GM19463 (cell line): ENCODE results near the gene CEACAM19.
"Not testable (repeated sequence)": the region's sequence is repeated elsewhere in the genome, so short reads cannot be mapped to it uniquely, and the experiment has no call there.

Experiments
- ATAC-seq: cut with Tn5 transposase; IDR thresholded peaks from one replicate; pipeline ENCODE4 v1.9.1; 2021; ENCODE audit warnings: mild to moderate bottlenecking, moderate library complexity; ENCODE audit not compliant: unreplicated experiment

Gene CEACAM19

GRCh38 chr19:44720396-44720795 lies 49.1 kb downstream of the CEACAM19 start:
- ATAC-seq, result not testable (repeated sequence)

- ATAC-seq, result no peak
These were observed 49.7 kb downstream of the CEACAM19 start for GRCh38 chr19:44720945-44721344.

DNA sequence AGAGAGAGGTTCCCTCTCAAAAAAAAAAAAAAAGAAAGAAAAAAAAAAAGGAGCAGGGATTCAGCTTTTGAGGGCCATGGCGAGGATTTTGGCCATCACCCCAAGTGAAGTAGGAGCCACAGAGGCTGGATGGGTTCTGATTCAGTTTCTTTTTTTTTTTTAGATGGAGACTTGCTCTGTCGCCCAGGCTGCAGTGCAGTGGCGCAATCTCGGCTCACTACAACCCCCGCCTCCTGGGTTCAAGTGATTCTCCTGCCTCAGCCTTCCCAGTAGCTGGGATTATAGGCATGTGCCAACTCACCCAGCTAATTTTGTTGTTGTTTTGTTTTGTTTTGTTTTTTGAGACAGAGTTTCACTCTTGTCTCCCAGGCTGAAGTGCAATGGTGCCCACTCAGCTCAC lies 50.1 kb downstream of the CEACAM19 start:
- ATAC-seq, result not testable (repeated sequence)

- peak; percentile 30 for ATAC-seq
These were observed 51.1 kb downstream of the CEACAM19 start for GRCh38 chr19:44722131-44723121.

DNA sequence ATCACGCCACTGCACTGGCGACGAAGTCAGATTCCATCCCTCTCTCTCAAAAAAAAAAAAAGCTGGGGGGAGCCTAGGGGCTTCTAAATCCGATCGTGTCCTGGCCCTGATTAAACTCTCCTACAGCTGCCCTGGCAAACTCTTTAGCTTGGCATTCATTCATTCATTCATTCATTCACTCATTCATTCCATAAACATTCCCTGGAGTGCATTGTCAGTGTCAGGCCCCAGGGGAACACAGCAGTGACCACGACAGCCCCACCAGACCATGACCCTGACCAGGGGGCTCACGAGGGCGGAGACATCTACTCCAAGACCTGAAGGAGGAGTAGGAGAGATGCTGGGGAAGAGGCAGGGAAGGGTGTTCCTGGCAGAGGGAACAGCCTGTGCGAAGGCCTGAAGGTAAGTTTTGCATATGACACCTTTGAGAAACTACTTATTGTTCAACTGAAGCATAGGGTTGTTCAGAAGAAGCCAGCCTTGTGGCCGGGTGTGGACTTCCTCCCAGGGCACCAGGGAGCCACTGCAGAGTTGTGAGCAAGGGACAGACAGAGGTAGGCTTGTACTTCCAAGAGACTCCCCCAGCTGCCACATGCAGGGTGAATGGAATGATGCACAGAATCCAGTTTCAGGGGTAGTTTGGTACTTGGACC lies 52.1 kb downstream of the CEACAM19 start:
- peak; percentile 23 for ATAC-seq

- ATAC-seq, result peak; percentile 44
These were observed 52.7 kb downstream of the CEACAM19 start for GRCh38 chr19:44723952-44724319.

- ATAC-seq, result no peak
These were observed 54.0 kb downstream of the CEACAM19 start for GRCh38 chr19:44725251-44725650.

- ATAC-seq, result no peak
These were observed 54.4 kb downstream of the CEACAM19 start for GRCh38 chr19:44725684-44726083.

DNA sequence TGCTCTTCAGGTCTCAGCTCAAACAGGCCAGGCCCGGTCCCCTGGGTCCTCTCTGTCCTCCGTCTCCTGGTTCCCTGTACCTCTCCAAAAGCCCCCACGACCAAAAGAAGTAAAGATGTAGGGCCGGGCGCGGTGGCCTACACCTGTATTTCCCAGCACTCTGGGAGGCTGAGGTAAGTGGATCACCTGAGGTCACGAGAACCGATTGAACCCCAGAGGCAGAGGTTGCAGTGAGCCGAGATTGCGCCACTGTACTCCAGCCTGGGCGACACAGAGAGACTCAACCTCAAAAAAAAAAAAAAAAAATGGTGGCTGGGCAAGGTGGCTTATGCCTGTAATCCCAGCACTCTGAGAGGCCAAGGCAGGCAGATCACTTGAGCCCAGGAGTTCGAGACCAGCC lies 55.2 kb downstream of the CEACAM19 start:
- no peak for ATAC-seq

GRCh38 chr19:44728178-44728577 lies 56.9 kb downstream of the CEACAM19 start:
- no peak for ATAC-seq

DNA sequence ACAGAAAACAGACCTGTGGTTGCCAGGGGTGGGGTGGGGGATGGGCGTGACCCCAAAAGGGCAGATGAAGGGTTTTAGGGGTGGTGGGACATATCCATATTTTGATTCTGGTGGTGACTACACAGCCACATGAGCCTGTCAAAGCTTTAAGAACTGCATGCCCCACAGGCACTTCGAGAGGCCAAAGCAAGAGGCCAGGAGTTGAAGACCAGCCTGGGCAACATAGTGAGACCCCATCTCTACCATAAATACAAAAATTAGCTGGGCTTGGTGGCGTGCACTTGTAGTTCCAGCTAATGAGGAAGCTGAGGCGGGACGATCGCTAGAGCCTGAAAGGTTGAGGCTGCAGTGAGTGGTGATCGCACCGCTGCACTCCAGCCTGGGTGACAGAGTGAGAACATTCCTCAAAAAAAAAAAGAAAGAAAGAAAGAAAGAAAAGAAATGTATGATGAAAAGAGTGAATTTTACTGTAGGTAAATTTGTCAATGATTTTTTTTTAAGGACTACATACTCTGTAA lies 58.3 kb downstream of the CEACAM19 start:
- ATAC-seq, result no peak

GRCh38 chr19:44731081-44731480 lies 59.8 kb downstream of the CEACAM19 start:
- ATAC-seq, result no peak

GRCh38 chr19:44731622-44732021 lies 60.3 kb downstream of the CEACAM19 start:
- no peak for ATAC-seq

DNA sequence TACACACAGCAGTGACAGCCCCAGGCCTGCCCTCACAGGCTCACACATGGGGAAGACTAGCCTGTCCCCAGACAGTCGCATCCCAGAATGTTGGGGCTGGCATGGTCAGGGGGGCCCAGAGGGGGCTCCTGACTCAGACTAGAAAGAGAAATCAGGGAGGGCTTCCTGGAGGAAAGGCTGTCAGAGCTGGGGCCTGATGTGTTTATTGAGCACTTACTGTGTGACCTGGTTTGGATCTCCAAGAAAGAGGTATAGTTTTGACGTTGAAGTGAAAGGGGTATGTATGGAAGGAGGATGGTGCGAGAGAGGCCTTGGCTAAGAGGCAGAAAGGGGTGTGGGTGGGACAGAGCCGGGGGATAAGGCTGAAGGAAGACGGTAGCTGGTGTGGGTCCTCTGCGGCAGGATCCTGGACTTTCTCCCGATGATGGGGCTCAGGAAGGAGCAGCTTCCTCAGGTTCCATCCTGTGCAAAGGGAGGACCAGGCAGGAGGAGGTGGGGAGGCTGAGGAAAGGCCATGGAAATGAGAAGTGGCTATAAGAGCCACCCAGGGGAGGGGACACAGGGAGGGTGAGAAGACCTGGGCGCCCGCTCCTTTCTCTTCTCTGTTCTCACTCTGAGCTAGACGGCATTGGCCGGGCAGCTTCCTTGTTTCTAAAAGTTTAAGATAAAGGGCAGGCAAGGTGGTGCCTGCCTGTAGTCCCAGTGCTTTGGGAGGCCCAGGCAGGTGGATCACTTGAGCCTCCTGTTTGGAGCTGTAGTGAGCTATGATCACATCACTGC lies 61.1 kb downstream of the CEACAM19 start:
- no peak for ATAC-seq
